Measurements from ENCODE around the gene PTGDS. TPM values are rescaled to one million over a fixed set of nuclear protein-coding genes. Genes with fewer than 3 reads are reported as not detected.
"Not testable (repeated sequence)": the region's sequence is repeated elsewhere in the genome, so short reads cannot be mapped to it uniquely, and the experiment has no call there.

PTGDS gene
- total RNA-seq, 2 donors from 2014 or later = not detected

- Mint-ChIP-seq H3K36me3 (no peaks in the 10 kb centered on the region), H3K9me3 (no peaks in the 10 kb centered on the region), H3K27ac (peak overlapping the region in 1 of 2 donors; percentile 71)
- ATAC-seq (no peak), DNase-seq (ENCODE audit: low spot score in 2 of 2) (no peak)
These were observed 13.1 kb downstream of the PTGDS start for GRCh38 chr9:136990242-136990911.

GRCh38 chr9:136991993-136992818 lies 14.9 kb downstream of the PTGDS start, which contains the start of gene PAXX:
Gene PAXX, plus strand, starts transcription at chr9:136992422. Its CDS starts 22 bp downstream, at chr9:136992444.
- H3K36me3 Mint-ChIP-seq = no peaks in the 10 kb centered on the region
- ATAC-seq (peak; percentile 91 to 95), DNase-seq (ENCODE audit: low spot score in 2 of 2) (peak; percentile 95 to 98)
- no peaks in the 10 kb centered on the region for H3K9me3 Mint-ChIP-seq
- peak within 1 kb of the TSS; percentile 68 to 71 for H3K27ac Mint-ChIP-seq

GRCh38 chr9:136992819-136993369 lies 15.6 kb downstream of the PTGDS start:
- no peaks in the 10 kb centered on the region for H3K36me3 Mint-ChIP-seq

GRCh38 chr9:136994180-136994887 lies 17.0 kb downstream of the PTGDS start:
- Mint-ChIP-seq H3K27ac (no peak overlapping the region), H3K36me3 (no peaks in the 10 kb centered on the region), H3K9me3 (no peaks in the 10 kb centered on the region)
- no peak for ATAC-seq
- DNase-seq (ENCODE audit: low spot score in 2 of 2) = no peak

More at GRCh38 chr9:136992819-136993369, 15.6 kb downstream of the PTGDS start:
- ATAC-seq (no peak), DNase-seq (ENCODE audit: low spot score in 2 of 2) (no peak)
- Mint-ChIP-seq H3K9me3 (no peaks in the 10 kb centered on the region), H3K27ac (peak overlapping the region; percentile 68 to 71)

DNA sequence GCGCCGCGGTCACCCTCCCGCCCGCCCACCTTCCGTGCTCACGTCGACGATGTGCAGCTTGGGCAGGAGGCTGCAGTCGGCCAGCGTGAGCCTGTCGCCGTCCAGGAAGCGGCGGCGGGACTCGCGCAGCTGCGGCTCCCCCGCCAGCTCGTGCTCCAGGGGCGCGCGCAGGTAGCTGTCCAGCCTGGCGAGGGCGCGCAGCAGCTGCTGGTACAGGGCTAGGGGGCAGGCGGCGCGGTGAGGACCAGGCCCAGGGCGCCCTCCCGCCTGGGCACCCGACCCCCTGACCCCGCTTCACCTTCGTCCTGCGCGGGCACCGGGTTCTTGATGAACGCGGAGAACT lies 17.6 kb downstream of the PTGDS start:
- H3K36me3 Mint-ChIP-seq = no peaks in the 10 kb centered on the region
- no peaks in the 10 kb centered on the region for H3K9me3 Mint-ChIP-seq
- no peak overlapping the region for H3K27ac Mint-ChIP-seq
- ATAC-seq = no peak
- no peak for DNase-seq (ENCODE audit: low spot score in 2 of 2)

DNA sequence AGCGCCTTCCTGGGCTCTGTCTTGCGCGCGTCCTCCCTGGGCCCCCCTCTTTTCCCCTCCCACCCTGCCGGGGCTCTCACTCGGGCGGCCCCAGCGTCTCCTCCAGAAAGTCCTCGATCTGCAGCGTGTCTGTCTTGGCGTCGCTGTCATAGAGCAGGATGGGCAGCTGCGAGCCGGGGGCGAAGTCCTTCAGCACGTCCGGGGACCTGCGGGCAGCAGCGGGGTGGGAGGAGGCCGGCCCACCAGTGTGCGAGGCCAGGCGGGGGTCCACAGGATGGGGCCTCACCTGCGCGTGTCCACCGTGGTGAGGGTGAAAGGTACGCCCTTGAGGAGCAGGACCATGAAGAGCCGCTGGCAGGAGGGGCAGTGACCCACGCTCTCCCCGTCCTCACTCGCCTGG lies 18.1 kb downstream of the PTGDS start:
- no peaks in the 10 kb centered on the region for H3K36me3 Mint-ChIP-seq
- ATAC-seq (no peak), DNase-seq (ENCODE audit: low spot score in 2 of 2) (no peak)
- H3K9me3 Mint-ChIP-seq = no peaks in the 10 kb centered on the region
- H3K27ac Mint-ChIP-seq = no peak overlapping the region

DNA sequence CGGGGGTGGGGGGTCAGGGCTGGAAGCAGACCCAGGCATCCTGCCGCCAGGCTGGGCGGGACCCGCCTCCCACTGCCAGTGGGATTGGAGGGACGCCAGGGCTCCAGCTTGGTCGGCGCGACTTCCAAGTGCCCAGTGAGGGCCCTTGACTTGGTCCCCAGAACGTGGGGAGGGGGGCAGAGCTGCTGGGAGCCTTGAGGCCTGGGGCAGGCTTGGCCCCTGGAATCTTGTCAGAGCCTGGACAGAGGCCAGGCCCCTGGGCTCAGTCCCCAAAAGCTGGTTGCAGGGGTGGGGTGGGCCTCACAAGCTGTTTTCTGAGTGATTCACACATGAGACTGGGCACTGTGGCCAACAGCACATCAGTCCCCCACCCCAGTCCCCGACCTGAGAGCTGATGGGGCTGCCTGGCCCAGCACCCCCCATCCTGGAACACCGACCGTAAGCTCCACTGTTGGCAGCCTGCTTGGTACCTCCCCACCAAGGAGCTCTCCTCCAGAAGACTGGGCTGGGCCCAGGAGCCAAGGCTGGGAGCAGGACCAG lies 18.5 kb downstream of the PTGDS start:
- ATAC-seq = no peak
- DNase-seq (ENCODE audit: low spot score in 2 of 2) = no peak
- Mint-ChIP-seq H3K27ac (no peak overlapping the region), H3K9me3 (no peaks in the 10 kb centered on the region), H3K36me3 (no peaks in the 10 kb centered on the region)

DNA sequence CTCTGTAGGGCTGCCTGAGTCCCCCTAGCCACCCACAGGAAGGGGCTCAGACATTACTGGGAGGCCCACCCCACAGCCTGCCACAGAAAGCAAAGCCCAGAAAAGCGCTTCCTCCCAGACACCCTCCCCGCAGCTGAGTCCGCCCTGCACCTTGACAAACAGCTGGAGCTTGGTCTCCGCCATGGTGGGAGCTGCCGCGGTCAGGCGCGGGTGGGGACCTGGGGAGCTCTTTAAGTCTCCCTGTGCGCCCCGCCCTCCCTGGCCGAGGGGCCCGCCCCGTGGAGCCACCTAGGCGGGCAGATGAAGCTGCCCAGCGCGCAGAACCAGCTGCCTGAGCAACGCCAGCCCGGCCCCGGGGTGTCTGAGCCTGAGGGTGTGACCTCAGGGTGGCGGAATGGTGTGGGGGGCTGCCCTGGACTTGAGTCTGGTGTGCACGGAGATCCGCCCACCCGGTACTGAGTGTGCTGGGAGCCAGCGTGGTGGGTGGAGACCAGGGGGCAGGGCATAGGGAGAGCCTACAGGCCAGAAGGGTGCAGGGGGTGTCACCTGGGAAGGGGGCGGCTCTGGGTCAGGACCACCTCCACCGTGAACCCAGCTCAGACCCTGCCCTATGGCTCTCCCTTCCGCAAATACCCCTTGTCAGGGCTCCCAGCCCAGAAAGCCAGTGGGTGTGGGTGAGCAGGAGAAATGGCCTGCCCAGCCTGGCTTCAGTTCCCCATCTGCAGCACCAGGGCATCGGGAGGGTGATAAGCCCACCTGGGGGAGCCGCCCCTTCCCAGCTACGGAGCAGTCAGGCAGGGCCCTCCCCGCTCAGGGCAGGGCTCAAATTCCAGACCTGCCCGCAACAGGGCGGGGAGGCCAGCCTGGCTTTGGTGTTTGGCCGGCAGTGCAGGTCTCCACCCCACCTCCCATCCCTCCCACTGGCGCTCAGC lies 19.3 kb downstream of the PTGDS start, which contains the start of gene CLIC3:
Gene CLIC3, minus strand, starts transcription at position 208 of the 932 bp plus-strand sequence. Its CDS starts 25 bp downstream, at position 183.
- Mint-ChIP-seq H3K9me3 (no peaks in the 10 kb centered on the region), H3K36me3 (no peaks in the 10 kb centered on the region), H3K27ac (no peak within 1 kb of the TSS)
- DNase-seq (ENCODE audit: low spot score in 2 of 2) (no peak), ATAC-seq (no peak)

GRCh38 chr9:136997371-136997770 lies 20.1 kb downstream of the PTGDS start:
- H3K27ac Mint-ChIP-seq = peak overlapping the region; percentile 5 to 58
- H3K9me3 Mint-ChIP-seq = no peaks in the 10 kb centered on the region
- H3K36me3 Mint-ChIP-seq = no peaks in the 10 kb centered on the region
- DNase-seq (ENCODE audit: low spot score in 2 of 2) (no peak), ATAC-seq (no peak)

GRCh38 chr9:136997830-136998234 lies 20.5 kb downstream of the PTGDS start:
- H3K36me3 Mint-ChIP-seq = no peaks in the 10 kb centered on the region
- no peaks in the 10 kb centered on the region for H3K9me3 Mint-ChIP-seq
- ATAC-seq = peak in 1 of 2 donors; percentile 16
- peak overlapping the region; percentile 5 to 58 for H3K27ac Mint-ChIP-seq
- no peak for DNase-seq (ENCODE audit: low spot score in 2 of 2)

- Mint-ChIP-seq H3K36me3 (no peaks in the 10 kb centered on the region), H3K27ac (no peak overlapping the region), H3K9me3 (no peaks in the 10 kb centered on the region)
- ATAC-seq = peak; percentile 79 to 85
- no peak for DNase-seq (ENCODE audit: low spot score in 2 of 2)
These were observed 23.1 kb downstream of the PTGDS start for GRCh38 chr9:137000177-137000930.

DNA sequence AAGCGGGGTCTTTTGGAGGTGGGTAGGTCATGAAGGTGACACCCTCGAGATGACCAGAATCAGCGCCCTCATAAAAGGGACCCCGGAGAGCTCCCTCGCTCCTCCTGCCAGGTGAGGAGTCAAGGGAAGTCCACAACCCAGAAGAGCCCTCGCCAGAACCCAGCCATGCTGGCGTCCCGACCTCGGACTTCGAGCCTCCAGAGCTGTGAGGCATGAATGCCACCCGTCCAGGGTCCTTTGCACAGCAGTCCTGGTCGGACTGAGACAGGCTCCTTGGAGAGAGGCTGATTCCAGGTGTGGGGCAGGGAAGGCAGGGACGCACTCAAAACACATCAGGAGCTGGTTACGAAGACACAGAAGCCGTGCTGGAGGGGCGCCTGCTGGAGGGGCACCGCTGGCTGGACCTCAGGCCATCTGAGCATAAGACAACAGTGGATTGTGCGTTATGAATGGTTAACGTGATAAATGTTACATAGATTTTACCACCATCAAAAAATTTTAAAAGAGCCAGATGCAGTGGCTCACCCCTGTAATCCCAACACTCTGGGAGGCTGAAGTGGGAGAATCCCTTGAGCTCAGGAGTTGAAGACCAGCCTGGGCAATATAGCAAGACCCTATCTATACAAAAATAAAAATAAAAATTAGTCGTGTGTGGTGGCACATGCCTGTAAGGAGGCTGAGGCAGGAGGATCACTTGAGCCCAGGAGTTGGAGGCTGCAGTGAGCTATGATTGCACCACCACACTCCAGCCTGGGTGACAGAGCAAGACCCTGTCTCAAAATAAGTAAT lies 24.7 kb downstream of the PTGDS start:
- ATAC-seq = no peak
- Mint-ChIP-seq H3K9me3 (no peaks in the 10 kb centered on the region), H3K36me3 (no peaks in the 10 kb centered on the region), H3K27ac (no peak overlapping the region)
- no peak for DNase-seq (ENCODE audit: low spot score in 2 of 2)

DNA sequence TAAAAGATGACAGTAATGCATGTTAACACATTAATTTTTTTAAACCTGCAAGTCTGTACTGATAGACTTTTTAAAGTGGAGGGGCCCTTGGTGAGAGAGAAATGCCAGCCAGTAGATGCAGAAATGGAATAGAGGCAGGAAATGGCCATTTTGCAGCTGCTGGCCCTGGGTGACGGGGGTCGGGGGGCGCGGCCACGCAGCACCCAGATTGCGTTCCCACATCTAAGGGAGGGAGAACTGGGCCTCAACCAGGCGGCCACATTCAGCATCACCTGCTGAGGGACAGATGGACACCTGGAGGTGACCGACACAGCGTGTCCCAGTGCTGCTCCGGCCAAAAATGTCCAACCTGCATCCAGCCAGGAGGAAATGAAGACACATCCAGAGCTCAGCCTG lies 25.3 kb downstream of the PTGDS start:
- no peak for DNase-seq (ENCODE audit: low spot score in 2 of 2)
- H3K9me3 Mint-ChIP-seq = no peaks in the 10 kb centered on the region
- no peak overlapping the region for H3K27ac Mint-ChIP-seq
- no peaks in the 10 kb centered on the region for H3K36me3 Mint-ChIP-seq
- ATAC-seq = no peak

DNA sequence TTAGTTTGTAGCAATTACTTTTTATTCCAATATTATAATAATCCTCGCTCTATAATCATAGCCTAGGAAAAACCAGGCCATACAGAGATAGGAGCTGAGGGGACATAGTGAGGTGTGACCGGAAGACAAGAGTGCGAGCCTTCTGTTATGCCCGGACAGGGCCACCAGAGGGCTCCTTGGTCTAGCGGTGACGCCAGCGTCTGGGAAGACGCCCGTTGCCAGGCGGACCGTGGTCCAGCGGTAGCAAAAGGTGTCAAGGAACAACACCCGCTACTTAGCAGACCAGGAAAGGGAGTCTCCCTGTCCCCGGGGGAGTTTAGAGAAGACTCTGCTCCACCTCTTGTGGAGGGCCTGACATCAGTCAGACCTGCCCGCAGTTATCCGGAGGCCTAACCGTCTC lies 27.0 kb downstream of the PTGDS start:
- DNase-seq (ENCODE audit: low spot score in 2 of 2); ATAC-seq; H3K9me3 Mint-ChIP-seq; H3K27ac Mint-ChIP-seq; H3K36me3 Mint-ChIP-seq: not testable (repeated sequence)

All from activated naive CD4-positive, alpha-beta T cell treated with anti-CD3 and anti-CD28 coated beads, Interleukin-2, amount 50 U/mL, for 72 hours (primary cell).